ENCODE measurements around the gene TUBA3C.

TUBA3C gene

DNA sequence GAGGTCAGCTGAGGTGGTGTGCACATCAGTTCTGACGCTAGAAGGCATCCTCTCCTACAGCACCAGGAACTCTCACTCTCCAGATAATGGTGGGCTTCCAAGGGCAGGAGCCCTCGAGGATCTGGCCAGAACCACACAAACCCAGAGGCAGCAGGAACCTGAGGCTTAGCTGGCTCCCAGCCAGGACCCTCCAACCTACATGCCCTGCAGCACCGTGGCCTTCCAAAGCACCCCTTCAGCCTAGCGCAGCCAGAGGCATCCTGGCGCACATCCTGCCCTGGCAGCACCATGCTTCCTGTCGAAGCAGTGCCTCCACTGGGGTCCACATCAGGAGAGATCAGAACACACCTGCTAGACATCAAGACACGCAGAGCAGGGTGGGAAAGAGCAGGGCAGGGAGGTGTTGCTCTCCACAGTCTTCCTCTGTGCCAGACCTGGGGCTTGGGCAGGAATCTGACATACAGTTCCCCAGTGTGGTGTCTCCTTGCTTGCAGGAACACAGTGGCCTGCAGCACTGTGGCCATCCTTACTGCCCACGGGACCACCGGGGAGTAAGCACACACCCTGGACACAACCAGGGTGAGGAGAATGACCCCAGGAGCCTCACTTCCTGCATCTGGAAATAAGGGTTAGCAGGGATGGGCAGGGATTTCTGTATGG lies 21.7 kb downstream of the TUBA3C start:
- no peak for DNase-seq

DNA sequence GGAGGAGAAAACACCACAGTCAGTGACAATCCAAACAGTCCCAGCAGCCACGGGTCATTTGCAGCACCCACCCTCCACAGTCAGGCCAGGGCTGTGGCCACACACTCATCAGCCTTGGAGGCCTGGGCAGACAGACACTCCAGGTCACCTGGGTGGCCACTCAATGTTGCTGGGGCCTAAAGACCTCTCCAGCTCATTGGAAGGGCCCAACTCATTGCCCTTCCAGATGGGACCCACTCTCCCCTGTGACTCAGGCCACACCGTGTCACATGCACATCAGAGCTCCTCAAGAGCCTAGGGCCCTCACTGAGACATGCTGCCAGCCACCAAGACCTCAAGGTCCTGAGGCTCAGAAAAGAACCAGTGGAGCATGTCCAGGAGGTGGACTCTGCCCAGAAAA lies 22.4 kb downstream of the TUBA3C start:
- DNase-seq: no peak

DNA sequence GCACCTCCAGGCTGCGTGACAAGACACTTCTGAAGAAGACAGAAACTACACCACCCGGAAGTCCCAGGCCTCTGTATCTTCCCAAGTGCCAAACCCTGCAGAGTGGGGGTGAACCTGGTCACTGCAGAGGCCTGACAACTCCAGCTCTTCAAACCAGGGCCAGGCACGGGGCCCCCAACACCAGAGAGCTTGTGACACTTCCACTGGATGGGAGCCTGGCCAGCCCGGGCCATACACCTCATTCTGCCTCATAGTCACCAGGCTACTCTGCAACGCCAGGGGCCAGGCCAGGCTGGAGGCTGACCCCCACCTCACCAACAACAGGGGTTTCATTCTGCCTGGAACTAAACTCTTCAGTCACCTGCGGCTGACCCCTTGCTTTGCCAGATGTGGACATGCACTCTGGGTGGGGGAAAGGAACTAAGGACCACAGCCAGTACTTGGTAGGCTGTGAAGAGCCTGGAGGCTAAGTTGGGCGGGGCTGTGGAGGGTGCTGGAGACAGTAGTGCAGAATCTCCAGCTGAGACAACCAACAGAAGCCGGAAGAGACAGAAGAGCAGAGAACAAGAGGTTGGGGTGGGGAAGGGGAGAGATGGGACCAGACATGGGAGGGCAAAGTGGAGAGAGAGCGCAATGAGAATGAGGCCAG lies 23.0 kb downstream of the TUBA3C start:
- DNase-seq: no peak

DNA sequence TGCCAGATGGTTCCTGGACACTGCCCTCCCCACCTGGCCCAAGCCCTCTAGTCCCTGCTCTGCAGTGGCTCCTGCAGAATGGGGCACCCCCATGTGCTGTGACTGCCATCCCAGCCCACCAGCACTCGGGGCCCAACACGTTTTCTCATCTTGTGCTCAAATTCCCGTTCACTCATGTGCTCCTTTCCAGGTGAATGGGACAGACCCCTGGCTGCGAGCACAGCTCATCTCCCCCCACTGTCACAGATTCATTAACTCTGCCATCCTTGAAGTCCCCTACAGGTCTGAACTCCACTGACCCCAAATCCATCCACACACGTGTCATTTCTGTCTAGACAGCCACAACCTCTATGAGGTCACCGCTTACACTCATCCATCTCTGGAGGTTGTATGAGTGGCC lies 23.6 kb downstream of the TUBA3C start:
- DNase-seq: no peak

DNA sequence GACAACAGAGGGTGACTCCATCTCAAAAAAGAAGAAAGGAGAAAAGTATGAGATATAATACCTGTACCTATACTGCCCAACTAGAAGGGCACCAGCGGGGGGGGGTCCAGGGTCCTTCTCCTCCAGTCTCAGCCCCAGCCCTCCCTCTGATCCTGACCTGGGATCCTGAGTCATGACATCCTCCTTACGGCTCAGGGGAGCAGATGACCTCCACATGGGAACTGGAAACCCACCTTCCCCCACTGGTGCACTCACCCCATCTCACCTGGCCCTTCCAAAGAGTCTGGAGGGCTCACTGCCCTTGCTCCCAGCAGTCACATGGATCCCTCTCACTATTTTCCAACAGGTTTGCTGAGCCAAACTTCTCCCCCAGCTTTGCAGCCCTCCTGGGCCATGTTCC lies 24.2 kb downstream of the TUBA3C start:
- no peak for DNase-seq

DNA sequence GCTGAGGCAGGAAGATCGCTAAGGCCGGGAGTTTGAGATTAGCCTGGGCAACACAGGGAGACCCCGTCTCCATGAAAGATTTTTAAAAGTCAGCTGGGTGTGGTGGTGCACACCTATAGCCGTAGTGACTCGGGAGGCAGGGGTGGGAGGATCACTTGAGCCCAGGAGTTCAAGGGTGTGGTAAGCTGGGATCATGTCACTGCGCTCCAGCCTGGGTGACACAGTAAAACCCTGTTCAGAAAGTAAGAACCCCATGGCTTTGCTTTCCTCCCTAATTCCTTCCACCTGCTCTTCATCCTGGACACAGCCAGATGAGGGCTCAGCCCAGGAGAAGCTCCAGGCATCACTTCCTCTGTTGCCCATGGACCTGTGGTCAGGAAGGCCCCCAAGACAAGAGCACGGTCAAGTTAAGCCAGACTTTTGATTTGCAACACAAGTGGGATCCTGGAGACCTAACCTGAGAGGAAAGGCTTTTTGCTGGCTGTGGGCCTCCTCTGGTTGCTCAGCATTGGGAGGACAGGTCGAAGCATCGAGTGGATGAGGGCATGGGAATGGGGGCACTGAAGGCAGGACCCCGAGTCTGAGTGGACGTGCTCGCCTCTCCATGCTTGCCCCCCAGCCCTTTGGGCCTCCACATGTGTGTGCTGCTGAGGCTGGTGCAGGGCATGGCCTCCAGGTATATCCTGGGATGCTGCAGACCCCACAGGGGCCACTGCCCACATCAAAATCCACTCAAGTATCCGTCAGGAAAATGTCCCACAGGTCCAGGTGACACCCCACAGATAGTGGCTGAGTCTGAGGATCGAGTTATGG lies 25.4 kb downstream of the TUBA3C start:
- DNase-seq: no peak

DNA sequence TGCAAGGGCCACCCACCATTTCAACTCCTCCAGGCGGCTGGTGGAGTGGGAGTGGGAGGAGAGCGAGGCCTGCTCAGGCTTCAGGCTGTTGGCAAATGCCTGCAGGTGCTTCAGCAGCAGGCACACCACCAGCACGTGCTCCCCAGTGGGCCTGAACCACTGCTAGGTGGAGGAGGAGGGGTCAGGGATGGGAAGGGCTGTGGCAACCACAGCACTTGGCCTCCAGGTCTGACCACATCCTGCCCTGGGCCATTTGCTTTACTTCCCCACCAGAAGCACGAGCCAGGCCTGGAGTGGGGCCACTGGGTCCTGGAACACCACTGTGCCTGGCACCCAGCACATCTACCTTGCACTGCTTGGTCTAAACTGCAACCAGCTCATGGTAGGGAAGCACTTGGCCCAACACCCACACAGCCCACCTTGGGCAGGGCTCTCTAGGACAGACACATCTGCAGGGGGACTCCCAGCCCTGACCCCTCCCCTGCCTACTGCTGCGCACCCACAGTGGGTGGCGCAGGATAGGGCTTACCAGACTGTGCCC lies 26.2 kb downstream of the TUBA3C start:
- no peak for DNase-seq

DNA sequence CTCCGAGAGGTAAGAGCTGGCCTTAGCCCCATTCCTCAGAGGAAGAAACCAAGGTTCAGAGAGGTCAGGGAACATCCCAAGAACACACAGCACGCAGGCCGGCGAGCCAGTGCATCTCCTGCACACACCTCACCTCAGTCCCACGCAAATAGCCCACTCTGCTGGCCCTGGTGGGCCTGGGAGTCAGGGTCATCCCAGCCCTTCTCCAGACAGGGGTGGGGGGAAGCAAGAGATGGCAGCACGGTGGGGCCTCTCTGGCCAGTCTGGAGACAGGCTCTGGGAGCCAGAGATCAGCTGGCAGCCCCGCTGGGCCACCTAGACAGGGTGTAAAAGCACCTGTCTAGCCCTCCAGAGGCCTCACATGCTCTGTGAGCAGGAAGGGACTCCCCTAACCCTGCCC lies 26.8 kb downstream of the TUBA3C start:
- DNase-seq: no peak

DNA sequence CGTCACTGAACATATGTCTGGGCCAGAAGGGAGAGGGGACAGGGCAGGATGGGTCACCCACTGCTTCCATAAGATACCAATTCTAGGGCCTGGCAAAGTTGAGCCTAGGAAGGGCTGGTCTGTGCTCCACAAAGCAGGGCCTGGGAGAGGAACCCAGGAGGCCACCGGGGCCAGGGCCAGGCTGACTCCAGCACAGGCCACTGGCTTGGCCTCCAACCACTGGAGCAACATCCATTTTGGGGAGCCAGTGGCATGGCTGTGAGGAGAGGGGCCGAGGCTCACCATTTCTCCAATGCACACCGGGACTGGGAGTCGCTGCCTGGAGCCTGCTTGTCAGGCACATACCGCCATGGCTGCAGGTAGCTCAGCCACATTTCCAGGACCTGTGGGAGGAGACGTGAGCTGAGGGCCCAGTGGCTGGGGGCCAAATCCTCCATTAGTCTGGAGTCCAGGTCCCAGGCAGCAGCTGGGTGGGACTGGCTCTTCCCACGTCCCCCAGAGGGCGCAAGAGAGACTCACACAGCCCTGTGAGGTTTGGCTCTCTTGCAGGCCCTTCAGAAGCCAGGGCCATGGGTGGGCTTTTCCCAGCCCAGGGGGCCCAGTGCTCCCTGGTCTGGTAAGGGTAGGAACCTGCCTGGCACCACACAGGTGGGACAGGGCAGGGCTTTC lies 27.7 kb downstream of the TUBA3C start:
- DNase-seq: no peak

DNA sequence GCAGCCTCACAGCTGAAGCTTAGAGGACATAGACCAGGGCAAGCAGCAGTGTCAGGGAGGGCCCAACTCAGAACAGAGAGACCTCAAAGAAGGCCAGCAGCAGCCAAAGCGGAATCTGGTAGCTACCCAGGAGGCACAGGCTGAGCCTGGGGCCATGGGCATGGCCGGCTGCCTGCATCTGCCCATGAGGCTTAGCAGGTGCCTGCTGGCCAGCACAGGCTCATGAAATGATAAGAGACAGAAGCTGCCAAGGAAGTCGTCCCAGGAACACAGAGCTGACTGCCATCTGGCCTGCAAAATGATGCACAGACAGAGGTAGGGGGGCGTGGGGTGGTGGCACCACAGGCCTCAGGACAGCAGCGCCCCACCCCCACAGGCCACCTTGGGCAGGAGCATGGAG lies 29.2 kb downstream of the TUBA3C start:
- no peak for DNase-seq

DNA sequence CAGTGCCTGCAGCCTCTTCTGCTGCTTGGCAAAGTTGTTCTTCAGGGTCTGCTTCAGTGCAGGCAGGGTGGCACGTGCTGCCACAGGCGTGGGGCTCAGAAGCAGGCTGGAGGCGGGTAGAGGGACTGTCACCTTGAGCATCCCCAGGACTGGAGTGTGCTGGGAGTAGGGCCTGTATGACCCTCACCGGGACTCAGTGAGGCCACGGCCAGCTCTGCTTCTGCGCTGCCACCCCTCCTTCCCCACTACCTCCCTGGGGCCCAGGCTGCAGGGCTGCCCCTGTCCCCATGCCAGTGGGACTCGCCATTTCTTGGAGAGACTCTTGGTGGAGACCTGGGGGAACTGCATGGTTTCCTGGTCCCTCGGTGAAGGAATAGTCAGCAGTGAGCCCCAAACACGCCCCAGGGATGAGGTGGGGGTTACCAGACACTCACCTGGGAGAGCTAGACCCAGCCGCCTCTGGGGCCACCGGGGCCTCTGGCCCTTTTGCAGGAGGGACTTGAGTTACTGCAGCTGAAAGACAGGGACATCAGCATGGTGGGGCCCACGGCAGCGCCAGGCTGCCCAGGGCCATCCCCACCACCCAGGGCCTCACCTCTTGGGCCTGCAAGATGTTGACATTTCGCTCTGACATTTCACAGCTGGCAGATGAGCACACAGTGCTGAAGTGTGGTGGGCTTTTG lies 29.9 kb downstream of the TUBA3C start:
- no peak for DNase-seq

DNA sequence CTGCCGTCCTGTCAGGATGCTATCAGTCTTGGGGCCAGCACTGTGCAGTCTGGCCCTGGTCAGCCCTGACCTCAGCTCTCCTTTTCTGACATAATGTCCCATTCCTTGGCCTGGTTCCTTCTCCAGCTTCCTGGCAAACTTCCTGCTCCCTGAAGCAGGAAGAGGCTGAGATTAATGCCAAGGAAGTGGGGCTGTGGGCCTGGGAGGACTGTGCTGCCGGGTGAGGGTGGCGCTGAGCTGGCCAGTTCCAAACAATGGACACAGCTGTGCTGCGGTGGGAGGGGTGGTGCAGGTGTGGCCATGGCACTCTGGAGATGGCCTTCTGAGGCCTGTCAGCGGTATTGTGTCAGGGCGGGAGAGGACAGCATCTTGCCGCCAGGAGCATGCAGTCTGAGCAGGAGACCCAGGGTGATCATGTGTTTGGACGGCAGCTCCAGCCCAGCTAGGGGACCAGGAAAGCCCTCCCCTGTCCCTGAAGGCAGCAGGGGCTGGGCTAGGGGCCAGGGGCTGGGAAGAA lies 30.9 kb downstream of the TUBA3C start:
- DNase-seq: no peak

DNA sequence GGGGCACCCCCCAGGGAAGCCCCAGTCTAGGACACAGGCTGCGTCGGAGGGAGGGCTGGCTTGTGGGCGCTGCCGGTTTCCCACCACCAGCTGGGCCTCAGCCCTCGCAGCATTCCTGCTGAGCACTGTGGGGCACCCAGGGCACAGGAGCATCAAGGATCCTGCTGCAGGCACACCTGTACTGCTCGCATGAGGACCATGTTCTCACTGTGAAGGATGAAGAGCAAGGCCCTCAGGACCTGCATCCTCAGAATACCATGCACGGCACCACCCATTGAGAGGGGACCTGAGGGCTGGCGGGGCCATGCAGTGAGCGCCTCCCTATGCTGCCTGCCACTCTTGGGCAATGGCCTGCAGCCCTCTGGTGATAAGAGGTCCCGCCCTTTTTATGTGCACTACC lies 31.4 kb downstream of the TUBA3C start:
- DNase-seq: no peak

DNA sequence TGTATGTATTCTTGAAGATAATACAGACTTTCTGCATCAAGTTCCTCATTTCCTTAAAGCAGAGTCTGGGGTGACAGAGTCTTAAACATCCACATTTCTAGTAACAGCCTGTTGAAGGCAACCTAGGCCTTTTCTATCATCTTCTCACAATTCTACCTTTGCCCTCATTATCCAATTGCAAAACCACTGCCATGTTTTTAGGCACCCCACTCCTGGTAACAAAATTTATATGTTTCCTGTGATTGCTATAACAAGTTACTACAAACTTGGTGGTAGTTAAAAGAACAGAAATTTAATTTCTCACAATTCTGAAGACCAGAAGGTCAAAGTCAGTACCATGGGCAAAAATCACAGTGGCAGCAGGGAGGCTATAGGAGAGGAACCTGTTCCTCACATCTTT lies 33.1 kb downstream of the TUBA3C start:
- DNase-seq: no peak
